Measurements from ENCODE around the gene RRP1.
A peak's percentile ranks its signal among the peaks of the same experiment; 100 is the strongest.

RRP1 gene

DNA sequence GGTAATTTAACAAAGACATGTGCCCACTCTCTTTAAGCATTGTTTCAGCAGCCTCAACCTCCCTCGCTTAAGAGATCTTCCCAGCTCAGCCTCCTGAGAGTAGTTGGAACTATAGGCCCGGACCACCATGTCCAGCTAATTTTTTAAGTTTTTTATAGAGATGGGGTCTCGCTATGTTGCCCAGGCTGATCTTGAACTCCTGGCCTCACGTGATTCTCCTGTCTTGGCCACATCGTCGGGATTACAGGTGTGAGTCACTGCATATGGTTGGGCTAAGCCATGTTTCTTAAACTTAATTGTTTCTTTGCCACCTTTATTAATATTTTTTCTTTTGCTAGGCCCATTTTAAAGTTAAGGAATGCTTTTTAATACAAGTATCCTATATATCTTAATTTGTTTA, 57.1 kb downstream of the RRP1 start:
- DNase-seq = no peak

DNA sequence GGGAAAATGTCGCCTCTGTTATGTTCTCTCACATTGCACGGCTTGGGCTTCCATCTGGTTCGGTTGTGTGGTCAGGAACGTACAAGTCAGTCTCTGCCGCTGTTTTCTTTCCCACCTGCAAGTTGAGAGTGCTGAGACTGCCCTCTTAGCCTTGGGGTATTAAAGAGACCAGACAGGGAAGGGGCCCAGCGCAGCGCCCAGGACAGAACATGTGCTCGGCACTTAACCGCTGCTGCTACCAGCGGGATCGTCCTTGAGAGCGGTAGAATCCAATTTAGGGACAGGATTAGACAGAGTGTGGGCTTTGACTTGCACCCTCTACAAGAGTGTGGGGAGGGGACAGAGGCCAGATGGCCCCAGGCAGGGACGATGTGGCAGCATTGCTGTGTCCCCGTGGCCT, 57.9 kb downstream of the RRP1 start:
- DNase-seq = no peak

DNA sequence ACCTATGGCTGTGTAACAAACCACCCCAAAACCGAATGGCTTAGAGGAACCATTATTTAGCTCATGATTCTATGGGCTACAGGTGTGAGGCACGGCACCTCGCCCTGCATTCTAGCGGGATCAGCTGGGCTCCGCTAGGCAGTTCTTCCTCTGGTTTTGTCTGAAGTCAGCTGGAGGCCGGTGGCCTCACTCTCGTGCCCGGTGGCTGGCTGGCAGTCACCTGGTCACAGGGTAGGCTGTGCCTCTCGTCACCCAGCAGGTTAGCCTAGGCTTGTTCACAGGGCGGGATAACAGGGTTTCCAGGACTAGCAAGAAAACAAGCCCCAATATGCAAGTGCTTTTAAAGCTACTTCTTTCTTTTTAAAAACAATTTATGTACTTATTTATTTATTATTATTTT, 59.4 kb downstream of the RRP1 start:
- DNase-seq = no peak

DNA sequence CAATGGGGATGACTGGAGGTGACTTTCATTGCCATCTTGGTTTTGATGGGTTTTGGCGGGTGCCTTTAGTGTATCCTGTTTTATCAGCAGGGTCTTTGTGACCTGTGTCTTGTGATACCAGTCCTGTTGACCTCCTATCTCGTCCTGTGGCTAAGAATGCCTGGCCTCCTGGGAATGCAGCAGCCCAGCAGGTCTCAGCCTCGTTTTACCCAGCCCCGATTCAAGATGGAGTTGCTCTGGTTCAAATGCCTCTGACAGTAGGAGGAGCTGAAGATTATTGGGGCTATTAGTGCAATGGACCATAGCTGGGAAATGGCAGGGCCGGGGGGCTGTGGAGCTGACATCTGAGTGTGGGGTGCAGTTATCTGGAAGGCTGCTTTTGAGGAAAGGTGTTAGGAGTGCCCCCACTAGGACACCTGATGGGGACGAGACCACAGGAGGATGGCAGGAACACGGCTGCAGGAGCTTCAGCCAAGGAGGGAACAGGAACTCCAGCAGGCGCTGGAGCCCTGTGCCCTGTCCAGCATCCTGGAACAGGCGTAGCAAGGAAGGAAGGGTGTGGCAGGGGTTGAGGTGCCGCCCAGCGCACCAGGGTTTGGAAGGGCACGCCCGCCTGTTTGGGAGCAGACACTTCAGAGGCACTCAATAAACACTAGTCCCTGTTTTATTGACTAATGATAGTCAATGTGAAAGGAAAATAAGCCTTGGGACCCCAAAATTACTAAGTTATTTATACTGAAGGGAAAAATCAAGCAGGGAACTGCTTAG, 60.3 kb downstream of the RRP1 start:
- no peak for DNase-seq

DNA sequence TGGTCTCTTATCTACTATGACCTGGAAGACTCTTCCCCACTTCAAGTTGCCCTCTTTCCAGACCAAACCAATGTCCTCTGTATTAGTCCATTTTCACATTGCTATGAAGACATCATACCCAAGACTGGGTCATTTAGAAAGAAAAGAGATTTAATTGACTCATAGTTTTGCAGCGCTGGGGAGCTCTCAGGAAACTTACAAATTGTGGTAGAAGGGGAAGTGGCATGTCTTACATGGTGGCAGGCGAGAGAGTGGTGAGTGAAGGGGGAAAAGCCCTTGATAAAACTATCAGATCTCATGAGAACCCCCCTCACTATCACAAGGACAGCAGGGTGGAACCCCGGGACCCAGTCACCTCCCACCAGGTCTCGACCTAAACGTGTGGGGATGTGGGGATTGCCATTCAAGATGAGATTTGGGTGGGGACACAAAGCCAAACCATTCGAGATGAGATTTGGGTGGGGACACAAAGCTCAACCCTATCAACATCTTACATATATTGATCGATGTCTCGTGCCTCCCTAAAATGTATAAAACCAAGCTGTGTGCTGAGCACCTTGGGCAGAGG, 61.4 kb downstream of the RRP1 start:
- peak; percentile 19 for DNase-seq

DNA sequence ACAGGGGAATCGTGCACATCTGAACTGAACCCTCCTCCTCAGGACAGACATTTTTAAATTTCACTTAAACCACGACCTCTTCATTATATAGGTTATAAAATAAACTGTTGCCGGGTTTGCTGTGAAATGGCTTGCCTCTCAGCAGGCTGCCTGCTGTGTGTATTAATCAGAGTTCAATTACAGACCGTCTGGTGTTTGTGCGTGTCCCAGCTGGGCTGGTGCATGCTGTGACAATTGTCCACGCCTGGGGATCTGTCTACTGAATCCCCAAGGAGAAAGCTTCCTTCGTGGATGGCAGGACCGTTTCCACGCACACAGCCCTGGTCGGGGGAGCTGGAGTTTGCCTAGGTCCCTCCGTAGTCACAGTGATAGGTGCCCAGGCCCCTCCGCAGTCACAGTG, 62.2 kb downstream of the RRP1 start:
- DNase-seq = no peak

DNA sequence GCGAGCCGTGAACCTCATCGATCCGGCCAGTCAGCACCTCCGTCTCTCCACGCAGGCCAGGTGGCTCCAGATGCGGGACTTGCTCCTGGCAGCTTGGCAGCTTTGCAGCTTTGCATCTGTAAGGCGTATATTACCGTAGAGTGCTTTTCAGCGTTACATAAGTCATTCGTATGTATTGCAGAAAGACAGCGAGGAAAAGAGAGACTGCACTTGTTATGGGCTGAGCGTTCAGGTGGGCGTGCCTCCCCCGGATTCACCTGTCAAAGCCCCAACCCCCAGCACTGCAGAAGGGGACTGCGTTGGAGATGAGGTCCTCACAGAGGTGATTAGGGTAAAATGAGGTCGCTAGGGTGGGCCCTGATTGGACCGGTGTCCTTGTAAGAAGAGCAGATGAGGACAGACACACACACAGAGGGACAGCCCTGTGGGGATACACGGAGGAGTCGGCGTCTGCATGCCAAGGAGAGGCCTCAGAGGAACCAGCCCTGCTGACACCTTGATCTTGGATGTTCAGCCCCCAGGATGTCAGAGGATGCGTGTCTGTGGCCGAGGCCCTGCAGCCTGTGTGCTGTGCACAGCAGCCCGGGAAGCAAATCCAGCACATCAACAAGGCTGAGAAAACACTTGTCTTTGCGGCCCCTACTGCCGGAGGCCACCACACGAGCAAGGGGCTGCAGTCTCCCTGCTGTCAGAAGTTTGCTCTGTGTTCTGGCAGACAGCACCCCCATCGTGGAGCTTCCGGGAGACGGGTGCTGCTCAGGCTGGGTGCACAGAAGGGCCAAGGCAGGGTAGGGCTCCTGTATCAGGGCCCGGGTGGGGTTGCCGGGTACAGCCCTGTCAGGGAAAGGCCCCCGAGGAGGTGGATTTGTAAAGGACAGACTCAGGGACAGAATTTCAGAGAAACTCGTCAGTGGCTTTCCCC, 64.7 kb downstream of the RRP1 start:
- DNase-seq = no peak
